Suprapubic skin (tissue), 3 donors: ENCODE results near the gene NCKAP5L.

ENCODE experiments used
- POLR2A ChIP-seq, 2 donors: fragments of 450-650 bp; IDR thresholded peaks; one replicate each; pipeline ENCODE4 v1.6.1; 2017; ENCODE audit warnings: antibody characterized with exemption in 2 of 2, mild to moderate bottlenecking in 2 of 2, moderate library complexity in 2 of 2
- TF ChIP-seq, protein P1 (sequence below), 2 donors: fragments of 200-600 bp in 1 of 2; fragments of 450-650 bp in 1 of 2; sonication (generic) in 1 of 2; IDR thresholded peaks; one replicate each; pipeline ENCODE4 v1.5.1; 2016 to 2019; ENCODE audit warnings: antibody characterized with exemption in 2 of 2, mild to moderate bottlenecking in 1 of 2, moderate library complexity in 1 of 2

DNA sequence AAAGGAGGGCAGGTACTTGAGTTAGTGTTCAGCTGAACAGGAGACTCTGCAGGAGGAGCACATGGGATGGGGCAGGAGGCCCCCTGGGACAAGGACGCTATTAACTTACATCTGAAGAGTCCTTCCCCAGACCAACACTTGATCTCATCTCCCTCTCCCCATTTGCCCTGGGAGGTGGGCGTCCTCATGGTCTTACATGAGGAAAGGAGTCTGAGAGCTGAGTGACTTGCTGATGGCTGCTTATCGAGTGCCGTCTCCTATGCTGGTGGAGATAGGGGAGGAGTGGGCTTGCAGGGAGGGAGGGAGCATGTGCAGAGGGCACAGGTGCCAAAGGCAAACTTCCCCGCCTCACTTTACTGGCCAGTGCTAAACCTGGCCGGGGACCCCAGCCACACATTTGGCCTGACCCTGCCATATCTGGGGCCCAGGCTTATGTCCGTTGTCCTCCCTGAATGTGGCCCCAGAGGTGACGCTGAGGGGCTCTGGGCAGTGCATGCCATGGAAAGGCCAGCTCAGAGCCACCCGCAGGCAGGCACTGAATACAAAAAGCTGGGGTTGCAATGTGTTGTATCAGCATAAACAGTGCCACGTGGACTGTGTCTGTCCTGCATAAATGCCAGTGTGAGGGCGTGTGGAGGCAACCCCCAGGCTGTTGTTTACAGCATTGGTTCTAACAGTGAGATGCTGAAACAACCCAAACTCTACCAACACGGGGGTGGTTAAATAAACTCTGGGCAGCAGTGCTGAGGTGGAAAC is 46.1 kb upstream of the NCKAP5L start:
- no peak for TF ChIP-seq POLR2A (IDR thresholded peaks at IDR 0.05)
- TF ChIP-seq, protein P1, sequence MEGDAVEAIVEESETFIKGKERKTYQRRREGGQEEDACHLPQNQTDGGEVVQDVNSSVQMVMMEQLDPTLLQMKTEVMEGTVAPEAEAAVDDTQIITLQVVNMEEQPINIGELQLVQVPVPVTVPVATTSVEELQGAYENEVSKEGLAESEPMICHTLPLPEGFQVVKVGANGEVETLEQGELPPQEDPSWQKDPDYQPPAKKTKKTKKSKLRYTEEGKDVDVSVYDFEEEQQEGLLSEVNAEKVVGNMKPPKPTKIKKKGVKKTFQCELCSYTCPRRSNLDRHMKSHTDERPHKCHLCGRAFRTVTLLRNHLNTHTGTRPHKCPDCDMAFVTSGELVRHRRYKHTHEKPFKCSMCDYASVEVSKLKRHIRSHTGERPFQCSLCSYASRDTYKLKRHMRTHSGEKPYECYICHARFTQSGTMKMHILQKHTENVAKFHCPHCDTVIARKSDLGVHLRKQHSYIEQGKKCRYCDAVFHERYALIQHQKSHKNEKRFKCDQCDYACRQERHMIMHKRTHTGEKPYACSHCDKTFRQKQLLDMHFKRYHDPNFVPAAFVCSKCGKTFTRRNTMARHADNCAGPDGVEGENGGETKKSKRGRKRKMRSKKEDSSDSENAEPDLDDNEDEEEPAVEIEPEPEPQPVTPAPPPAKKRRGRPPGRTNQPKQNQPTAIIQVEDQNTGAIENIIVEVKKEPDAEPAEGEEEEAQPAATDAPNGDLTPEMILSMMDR (IDR thresholded peaks at IDR 0.05): no peak
